CD4-positive, alpha-beta T cell (primary cell): Measurements from ENCODE around the gene ANKRD42. TPM values are rescaled to one million over a fixed set of nuclear protein-coding genes. Genes with fewer than 3 reads are reported as not detected.
"Not testable (repeated sequence)": the region's sequence is repeated elsewhere in the genome, so short reads cannot be mapped to it uniquely, and the experiment has no call there.

ENCODE experiments used
- ATAC-seq: fragments of 200-7000 bp; cut with Tn5 transposase; one replicate; pipeline ENCODE4 v1.10.0; 2022; ENCODE audit warnings: mild to moderate bottlenecking; ENCODE audit not compliant: poor library complexity
- CTCF ChIA-PET: fragments of 350-600 bp; sonication (Branson Sonifier 250); formaldehyde crosslinking; loops from one replicate; lab custom pipeline; 2021; ENCODE audit warnings: antibody characterized with exemption, inconsistent platforms; lab: Charles Lee
- POLR2A ChIA-PET: fragments of 350-600 bp; sonication (Branson Sonifier 250); formaldehyde crosslinking; loops from one replicate; lab custom pipeline; 2021; ENCODE audit warnings: antibody characterized with exemption, inconsistent platforms; lab: Charles Lee
- DNase-seq, 14 experiments: peaks; one replicate each; pipeline ENCODE4 v3.0.0-alpha.2; 2013 to 2020; ENCODE audit warnings: mixed read lengths in 2 of 14
- H3K27ac ChIP-seq, 2 donors: one replicate each; pipeline versions ENCODE4 v1.5.1 to v1.7.0; 2013; ENCODE audit warnings: low read length in 2 of 2, low read depth in 1 of 2, mild to moderate bottlenecking in 1 of 2
- H3K27me3 ChIP-seq, 2 experiments: 1 replicate in 1 of 2; 2 replicates in 1 of 2; pipeline versions ENCODE4 v1.6.1 to v1.7.0; 2013; ENCODE audit warnings: low read length in 2 of 2, control low read depth in 1 of 2, mild to moderate bottlenecking in 1 of 2, moderate library complexity in 1 of 2; ENCODE audit not compliant: insufficient read depth in 2 of 2, control insufficient read depth in 1 of 2
- H3K36me3 ChIP-seq: one replicate; pipeline ENCODE4 v1.6.1; 2013; ENCODE audit warnings: low read length, control low read depth; ENCODE audit not compliant: insufficient read depth
- H3K4me1 ChIP-seq: one replicate; pipeline ENCODE4 v1.6.1; 2013; ENCODE audit warnings: low read length, control low read depth; ENCODE audit not compliant: insufficient read depth
- H3K4me3 ChIP-seq: one replicate; pipeline ENCODE4 v1.5.1; 2013; ENCODE audit warnings: mild to moderate bottlenecking, low read length, moderate library complexity
- H3K9me3 ChIP-seq, 2 experiments: 1 replicate in 1 of 2; 2 replicates in 1 of 2; pipeline versions ENCODE4 v1.6.1 to v1.7.0; 2013; ENCODE audit warnings: low read length in 2 of 2, mild to moderate bottlenecking in 2 of 2, control low read depth in 1 of 2, moderate library complexity in 1 of 2; ENCODE audit not compliant: control insufficient read depth in 1 of 2, insufficient read depth in 1 of 2
- H3K27ac Mint-ChIP-seq: one replicate; pipeline ENCODE4 v1.8.0; 2020; ENCODE audit warnings: mixed read lengths
- H3K27me3 Mint-ChIP-seq: one replicate; pipeline ENCODE4 v1.8.0; 2021; ENCODE audit warnings: mixed read lengths
- H3K36me3 Mint-ChIP-seq: one replicate; pipeline ENCODE4 v1.8.0; 2021; ENCODE audit warnings: low read depth, mixed read lengths
- H3K4me1 Mint-ChIP-seq: one replicate; pipeline ENCODE4 v1.8.0; 2021; ENCODE audit warnings: low read depth, mixed read lengths
- H3K4me3 Mint-ChIP-seq: one replicate; pipeline ENCODE4 v1.8.0; 2020; ENCODE audit warnings: mild to moderate bottlenecking, mixed read lengths
- H3K9me3 Mint-ChIP-seq: one replicate; pipeline ENCODE4 v1.8.0; 2020; ENCODE audit warnings: mixed read lengths
- intact Hi-C, 2 experiments: fragments of 100-400 bp; cut with DNase I in 1 of 2; cut with micrococcal nuclease in 1 of 2; formaldehyde crosslinking; loops; one replicate each; pipeline versions ENCODE4 v1.15.1 to v1.9.0; 2023 to 2025; cut with DNase I, micrococcal nuclease
- total RNA-seq, 174 experiments: library from RNA in 2 of 174; stranded (reverse) in 2 of 174; gene quantifications; one replicate each; pipeline ENCODE4 v1.2.3 and lab custom pipeline; 2021 to 2026
- TF ChIP-seq, protein P1 (sequence below): fragments of 200-600 bp; IDR thresholded peaks from one replicate; pipeline ENCODE4 v1.8.0; 2022; ENCODE audit warnings: antibody characterized with exemption, mild to moderate bottlenecking

ANKRD42 gene
- total RNA-seq, 2 experiments from 2014 or later, result 8.6 to 10.0 TPM

DNA sequence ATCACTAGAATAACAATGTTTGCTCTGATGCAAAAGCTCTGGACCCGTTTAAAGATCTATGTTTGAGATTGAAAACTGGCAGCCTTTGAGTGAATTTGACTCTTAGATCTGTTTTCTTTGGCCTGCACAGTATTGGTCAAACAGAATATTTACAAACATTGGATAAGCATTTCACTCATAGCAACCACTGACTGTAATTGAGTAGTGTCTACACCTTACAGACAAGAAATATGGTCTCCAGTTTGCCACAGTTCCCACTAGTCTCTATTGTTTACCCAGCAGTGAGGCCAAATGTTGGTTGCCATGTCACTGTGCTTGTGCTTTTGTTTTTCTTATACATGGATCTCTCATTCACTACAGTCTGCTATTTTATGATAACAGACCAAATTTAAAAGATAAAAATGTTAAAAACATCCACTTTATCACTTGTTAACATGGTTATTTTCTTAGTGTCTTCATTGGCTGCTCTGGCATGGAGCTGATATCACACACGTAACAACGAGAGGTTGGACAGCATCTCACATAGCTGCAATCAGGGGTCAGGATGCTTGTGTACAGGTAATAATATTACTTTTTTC lies 12.2 kb downstream of the ANKRD42 start:
- intact Hi-C loops, result no loop called here
- Histone ChIP-seq H3K4me3 (no peak overlapping the region), H3K27me3 (no peaks in the 10 kb centered on the region), H3K27ac (no peak overlapping the region), H3K9me3 (no peaks in the 10 kb centered on the region), H3K4me1 (no peaks in the 10 kb centered on the region), H3K36me3 (peaks cover 5% of the 10 kb centered on the region)
- TF ChIP-seq, protein P1, sequence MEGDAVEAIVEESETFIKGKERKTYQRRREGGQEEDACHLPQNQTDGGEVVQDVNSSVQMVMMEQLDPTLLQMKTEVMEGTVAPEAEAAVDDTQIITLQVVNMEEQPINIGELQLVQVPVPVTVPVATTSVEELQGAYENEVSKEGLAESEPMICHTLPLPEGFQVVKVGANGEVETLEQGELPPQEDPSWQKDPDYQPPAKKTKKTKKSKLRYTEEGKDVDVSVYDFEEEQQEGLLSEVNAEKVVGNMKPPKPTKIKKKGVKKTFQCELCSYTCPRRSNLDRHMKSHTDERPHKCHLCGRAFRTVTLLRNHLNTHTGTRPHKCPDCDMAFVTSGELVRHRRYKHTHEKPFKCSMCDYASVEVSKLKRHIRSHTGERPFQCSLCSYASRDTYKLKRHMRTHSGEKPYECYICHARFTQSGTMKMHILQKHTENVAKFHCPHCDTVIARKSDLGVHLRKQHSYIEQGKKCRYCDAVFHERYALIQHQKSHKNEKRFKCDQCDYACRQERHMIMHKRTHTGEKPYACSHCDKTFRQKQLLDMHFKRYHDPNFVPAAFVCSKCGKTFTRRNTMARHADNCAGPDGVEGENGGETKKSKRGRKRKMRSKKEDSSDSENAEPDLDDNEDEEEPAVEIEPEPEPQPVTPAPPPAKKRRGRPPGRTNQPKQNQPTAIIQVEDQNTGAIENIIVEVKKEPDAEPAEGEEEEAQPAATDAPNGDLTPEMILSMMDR, result no peak
- Mint-ChIP-seq H3K27me3 (no peaks in the 10 kb centered on the region), H3K9me3 (no peaks in the 10 kb centered on the region), H3K4me3 (no peak overlapping the region), H3K27ac (no peak overlapping the region), H3K4me1 (no peaks in the 10 kb centered on the region), H3K36me3 (peaks cover 68% of the 10 kb centered on the region)
- ChIA-PET CTCF (no interaction called here), POLR2A (no interaction called here)
- no peak for DNase-seq
- no peak for ATAC-seq

DNA sequence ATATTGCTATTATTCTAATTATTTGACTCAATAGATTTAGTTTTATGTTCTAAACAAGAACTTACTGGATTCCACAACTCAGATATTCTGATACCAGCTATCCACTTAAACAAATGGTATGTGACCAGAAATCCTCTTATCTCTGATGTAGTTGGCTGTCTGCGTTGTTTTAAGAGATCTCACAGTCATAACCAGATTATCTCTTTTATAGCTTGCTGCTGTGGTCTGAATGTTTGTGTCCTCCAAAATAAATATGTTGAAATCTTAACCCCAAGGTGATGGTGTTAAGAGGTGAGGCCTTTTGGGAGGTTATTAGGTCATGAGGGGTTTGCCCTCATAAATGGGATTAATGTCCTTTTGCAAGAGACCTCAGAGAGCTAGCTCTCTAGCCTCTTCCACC lies 12.7 kb downstream of the ANKRD42 start:
- no peaks in the 10 kb centered on the region for H3K9me3 Mint-ChIP-seq
- Histone ChIP-seq H3K27me3 (no peaks in the 10 kb centered on the region), H3K9me3 (no peaks in the 10 kb centered on the region), H3K27ac (no peak overlapping the region), H3K4me3 (no peak overlapping the region), H3K4me1 (no peaks in the 10 kb centered on the region), H3K36me3 (peaks cover 5% of the 10 kb centered on the region)
- no peaks in the 10 kb centered on the region for H3K27me3 Mint-ChIP-seq
- no peak overlapping the region for H3K4me3 Mint-ChIP-seq
- DNase-seq (no peak), ATAC-seq (no peak)
- H3K36me3 Mint-ChIP-seq, result peaks cover 65% of the 10 kb centered on the region
- ChIA-PET POLR2A (no interaction called here), CTCF (no interaction called here)
- TF ChIP-seq, protein P1, result no peak
- no peaks in the 10 kb centered on the region for H3K4me1 Mint-ChIP-seq
- intact Hi-C loops, result no loop called here
- no peak overlapping the region for H3K27ac Mint-ChIP-seq

DNA sequence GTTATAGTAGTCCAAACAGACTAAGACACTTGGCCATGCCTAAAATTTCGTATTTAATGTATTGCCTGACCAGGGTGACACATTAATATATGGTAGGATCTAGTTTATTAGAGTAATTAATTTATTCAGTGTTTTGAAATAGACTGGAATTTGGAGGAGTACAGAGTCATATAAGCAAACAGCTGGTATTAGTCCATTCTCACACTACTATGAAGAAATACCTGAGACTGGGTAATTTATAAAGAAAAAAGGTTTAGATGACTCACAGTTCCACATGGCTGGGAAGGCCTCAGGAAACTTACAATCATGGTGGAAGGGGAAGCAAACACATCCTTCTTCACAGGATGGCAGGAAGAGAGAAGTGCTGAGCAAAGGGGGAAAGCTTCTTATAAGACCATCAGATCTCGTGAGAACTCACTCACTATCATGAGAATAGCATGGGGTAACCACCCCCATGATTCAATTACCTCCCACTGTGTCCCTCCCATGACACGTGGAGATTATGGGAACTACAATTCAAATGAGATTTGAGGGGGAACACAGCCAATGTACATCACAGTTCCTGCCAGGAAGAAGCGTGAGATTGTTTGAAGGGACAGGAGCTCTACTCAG lies 13.4 kb downstream of the ANKRD42 start:
- H3K4me3 ChIP-seq, H3K9me3 Mint-ChIP-seq, H3K9me3 ChIP-seq, H3K4me3 Mint-ChIP-seq, ATAC-seq, H3K4me1 ChIP-seq, intact Hi-C loops, H3K27ac Mint-ChIP-seq, H3K27ac ChIP-seq, H3K4me1 Mint-ChIP-seq, DNase-seq, H3K27me3 ChIP-seq, H3K27me3 Mint-ChIP-seq, H3K36me3 ChIP-seq, CTCF ChIA-PET: not testable (repeated sequence)
- peaks cover 65% of the 10 kb centered on the region for H3K36me3 Mint-ChIP-seq
- POLR2A ChIA-PET, result interaction anchor here (0.5 to 1.0 kb wide), 2 partner anchors 50 to 1338 kb away, joined by 3 read pairs; partner anchors contain the start of gene PCF11

DNA sequence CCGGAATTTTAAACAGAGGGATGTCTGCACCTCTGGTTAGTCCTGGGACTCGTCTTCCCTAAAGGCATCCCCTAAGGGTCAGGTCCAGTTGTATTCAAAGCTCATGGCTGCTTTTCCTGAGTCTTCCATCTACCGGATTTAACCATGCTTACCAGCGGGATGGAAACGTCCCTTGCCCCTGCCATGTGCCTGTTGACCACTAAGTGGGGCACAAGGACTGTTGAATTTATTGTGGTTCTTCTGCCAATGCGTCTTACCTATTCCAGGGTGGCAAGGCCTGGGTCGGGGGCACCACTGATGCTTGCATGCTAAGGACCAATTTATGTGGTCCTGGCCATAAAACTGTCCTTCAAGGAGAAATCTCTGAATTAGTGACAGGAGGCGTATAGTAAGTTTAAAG lies 25.6 kb downstream of the ANKRD42 start:
- Histone ChIP-seq H3K4me3 (no peak overlapping the region), H3K4me1 (no peaks in the 10 kb centered on the region), H3K36me3 (no peaks in the 10 kb centered on the region), H3K27me3 (no peaks in the 10 kb centered on the region), H3K9me3 (no peaks in the 10 kb centered on the region), H3K27ac (no peak overlapping the region)
- TF ChIP-seq, protein P1, result no peak
- H3K9me3 Mint-ChIP-seq, result no peaks in the 10 kb centered on the region
- no peaks in the 10 kb centered on the region for H3K27me3 Mint-ChIP-seq
- ChIA-PET POLR2A (no interaction called here), CTCF (no interaction called here)
- no peak for DNase-seq
- no peak for ATAC-seq
- intact Hi-C loops, result no loop called here
- no peak overlapping the region for H3K4me3 Mint-ChIP-seq
- H3K36me3 Mint-ChIP-seq, result peaks cover 7% of the 10 kb centered on the region
- no peaks in the 10 kb centered on the region for H3K4me1 Mint-ChIP-seq
- H3K27ac Mint-ChIP-seq, result no peak overlapping the region
